ENCODE results near the gene ATP8A1.
"Not testable (repeated sequence)": the region's sequence is repeated elsewhere in the genome, so short reads cannot be mapped to it uniquely, and the experiment has no call there.

Gene ATP8A1

DNA sequence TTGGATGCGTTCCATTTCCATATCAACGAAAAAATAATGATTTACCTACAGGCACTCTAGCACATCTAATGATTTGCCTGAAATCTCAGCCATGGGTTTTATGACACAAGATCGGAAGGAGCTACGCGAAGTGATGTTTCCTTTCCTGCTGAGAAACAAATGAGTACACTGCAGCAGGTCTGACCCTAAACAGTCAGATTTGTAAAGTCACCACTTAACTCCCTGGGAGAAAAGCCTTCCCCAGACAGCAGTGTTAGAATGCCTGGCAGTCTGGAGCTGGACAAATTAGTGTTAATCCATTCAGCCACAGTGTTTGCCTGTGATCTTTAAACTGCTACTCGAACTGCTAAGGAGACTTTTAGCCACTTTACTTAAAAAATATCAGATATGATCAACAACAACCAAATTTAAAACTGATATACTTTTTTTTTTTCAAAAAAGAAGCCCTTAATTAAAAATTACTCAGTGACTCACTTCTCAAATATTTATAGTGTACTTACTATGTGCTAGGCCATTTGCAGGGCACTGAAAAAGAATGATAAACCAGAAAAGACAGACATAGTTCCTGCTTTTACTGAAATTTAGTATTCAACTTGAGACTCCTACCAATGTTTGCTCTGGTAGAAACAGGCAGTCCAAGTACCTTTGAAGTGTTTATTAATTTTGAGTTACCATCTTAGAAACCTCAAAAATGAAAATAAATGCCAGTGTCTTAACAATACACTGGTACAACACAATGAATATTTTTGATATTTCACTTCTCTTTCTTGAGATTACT, 155.1 kb downstream of the ATP8A1 start:
- no peak for DNase-seq (ENCODE audit: low spot score)

DNA sequence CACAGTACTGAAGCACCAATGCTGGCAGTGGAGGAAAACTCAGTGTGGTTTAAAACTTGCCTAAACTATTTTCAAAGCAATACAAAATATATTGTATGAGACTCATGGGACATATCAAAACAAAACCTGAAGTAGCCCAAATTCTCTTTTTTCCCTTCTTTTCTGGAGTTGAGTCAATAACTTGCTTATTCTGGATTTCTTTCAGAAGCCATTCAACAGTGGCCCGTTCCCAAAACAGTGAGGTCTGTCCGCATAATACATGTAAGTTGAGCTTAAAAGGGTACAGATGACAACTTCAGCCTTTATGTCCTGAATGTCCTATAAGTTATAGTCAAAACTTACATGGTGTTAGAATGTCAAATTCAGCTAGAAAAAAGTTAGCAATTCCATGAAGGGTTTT, 158.9 kb downstream of the ATP8A1 start:
- no peak for DNase-seq (ENCODE audit: low spot score)

GRCh38 chr4:42497142-42497910, 159.6 kb downstream of the ATP8A1 start:
- DNase-seq (ENCODE audit: low spot score), result no peak

DNA sequence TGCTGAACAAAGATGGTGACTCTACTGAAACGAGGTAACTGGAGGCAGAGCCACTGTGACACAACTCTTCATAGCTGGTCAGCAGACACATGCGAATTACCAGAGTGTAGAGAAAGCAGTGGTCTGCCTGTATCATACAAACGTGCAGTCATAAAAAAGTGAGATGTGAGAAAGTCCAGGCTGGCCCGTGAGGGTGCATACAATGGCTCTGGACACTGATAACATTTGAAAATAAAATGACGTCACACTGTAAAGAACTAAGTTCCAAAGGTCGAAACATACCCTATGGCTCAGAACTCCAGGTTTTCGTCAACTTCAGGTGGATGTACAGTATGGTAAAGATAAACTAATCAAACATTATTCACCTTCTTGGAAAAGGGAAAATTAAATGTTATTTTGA, 163.9 kb downstream of the ATP8A1 start:
- no peak for DNase-seq (ENCODE audit: low spot score)

GRCh38 chr4:42490015-42490414, 166.9 kb downstream of the ATP8A1 start:
- no peak for DNase-seq (ENCODE audit: low spot score)

GRCh38 chr4:42489095-42489494, 167.8 kb downstream of the ATP8A1 start:
- no peak for DNase-seq (ENCODE audit: low spot score)

DNA sequence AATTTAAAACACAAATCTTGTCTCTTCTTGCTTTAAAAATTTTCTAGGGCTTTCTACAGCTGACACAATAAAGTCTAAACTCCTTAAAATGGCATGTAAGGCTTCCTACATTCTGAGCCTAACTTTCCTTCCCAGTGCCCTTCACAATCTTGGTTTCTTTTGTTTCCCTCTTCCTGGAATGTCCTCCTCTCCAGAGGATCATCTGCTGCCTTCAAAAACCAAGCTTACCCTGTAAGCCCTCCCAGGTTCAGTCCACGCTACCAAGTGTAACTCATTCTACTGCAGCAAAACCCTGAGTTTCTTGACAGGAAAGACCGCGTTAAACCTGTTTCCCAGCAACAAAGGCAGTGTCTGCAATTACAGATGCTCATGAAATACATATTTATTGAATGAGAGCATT, 168.4 kb downstream of the ATP8A1 start:
- DNase-seq (ENCODE audit: low spot score), result no peak

DNA sequence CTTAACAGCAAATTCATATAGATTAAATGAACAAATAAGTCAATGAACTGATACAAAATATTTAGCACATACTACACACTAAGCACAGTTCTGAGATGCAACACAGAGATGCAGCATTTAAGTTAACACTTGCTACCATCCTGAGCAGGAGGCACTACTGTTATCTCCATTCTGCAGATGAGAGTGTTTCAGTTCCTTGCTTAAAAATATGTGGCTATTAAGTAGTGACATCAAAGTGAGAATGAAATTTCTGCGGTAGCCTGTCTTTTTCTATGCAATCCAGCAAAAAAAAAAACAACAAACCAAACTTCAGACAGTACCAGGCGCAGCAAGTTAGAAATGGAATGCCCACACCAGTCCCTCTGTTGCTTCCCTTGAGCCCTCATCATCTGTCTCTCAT, 168.8 kb downstream of the ATP8A1 start:
- DNase-seq (ENCODE audit: low spot score), result no peak

GRCh38 chr4:42487230-42487629, 169.7 kb downstream of the ATP8A1 start:
- DNase-seq (ENCODE audit: low spot score), result no peak

- not testable (repeated sequence) for DNase-seq (ENCODE audit: low spot score)
Observed at GRCh38 chr4:42486156-42486555, 170.7 kb downstream of the ATP8A1 start.

DNA sequence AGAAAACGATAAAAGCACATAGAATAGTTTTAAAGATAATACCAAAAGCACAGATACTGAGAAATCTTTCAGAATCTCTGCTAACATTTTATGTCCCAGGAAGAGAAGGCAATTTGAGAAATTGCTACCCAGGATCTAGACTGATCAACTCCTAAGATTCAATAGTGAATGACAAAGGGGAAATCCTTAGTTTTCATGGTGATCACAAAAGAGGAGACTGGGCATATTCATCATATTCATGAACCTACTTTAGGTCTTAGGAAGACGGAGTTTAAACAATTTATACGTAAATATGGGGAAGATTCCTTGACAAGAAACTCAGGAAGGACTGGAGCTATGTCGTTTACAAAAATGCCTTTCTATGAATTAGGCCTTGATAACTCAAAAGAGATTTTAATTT, 172.3 kb downstream of the ATP8A1 start:
- no peak for DNase-seq (ENCODE audit: low spot score)

DNA sequence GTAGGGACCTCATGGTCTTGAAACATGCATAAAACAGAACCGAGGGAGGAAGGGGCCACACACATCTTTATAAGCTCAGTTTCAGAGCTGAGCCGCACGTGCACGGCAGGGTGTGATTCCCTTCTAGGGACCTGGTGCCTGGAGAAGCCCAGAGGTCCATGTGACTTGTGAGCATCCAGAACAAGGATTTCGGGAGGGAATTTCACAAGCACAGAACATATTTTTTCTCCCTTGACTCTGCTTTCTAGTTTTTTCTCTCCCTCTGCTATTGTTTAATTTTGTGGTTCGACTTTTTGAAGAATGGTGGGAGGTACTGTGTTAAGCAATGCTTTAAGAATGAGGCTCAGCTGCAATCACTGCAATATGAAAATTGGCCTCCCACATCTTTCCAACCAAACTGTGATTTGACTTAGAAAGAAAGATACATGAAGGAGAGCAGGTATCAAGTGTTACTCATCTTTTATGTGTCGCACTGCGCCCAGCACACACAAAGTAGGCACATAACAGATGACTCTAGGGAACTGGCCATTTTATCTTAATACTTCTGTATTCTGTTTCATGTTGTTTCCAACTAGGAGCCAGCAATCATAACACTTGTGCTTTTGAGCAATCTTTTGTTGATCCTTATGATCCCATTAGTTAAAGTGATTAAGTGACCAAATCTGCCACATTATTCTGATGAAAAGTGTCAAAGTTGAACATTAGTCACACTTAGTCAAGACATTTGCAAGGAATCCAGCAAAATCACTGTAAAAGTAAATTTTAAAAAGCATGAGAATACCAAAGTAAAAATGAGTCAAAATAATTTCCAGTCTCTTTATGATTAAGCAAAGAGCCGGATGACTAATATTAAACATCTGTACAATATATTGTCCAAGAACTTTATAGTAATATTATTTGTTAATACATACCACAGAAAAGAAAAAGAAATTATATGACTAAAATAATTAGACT, 173.2 kb downstream of the ATP8A1 start:
- DNase-seq (ENCODE audit: low spot score), result no peak

GRCh38 chr4:42482516-42483327, 174.2 kb downstream of the ATP8A1 start:
- no peak for DNase-seq (ENCODE audit: low spot score)

- no peak for DNase-seq (ENCODE audit: low spot score)
Observed at GRCh38 chr4:42480717-42481116, 176.2 kb downstream of the ATP8A1 start.

DNA sequence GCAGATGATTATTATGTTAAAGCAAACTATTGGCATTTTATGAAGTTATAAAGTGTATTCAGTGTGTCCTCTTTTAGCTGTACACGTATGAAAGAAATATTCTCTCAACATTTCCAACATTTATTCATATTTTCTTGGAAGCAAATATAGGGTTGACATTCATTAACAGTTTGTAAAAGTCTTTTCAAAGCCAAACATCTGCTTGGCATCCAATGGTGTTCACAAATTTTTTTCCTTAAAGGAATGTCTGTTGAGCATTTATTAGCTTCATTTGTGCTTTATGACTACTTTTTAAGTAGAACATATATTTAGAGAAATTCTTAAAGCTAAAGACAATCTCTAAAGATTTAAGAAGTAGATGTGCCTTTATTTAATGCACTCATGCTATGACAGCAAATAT, 176.6 kb downstream of the ATP8A1 start:
- DNase-seq (ENCODE audit: low spot score), result no peak

DNA sequence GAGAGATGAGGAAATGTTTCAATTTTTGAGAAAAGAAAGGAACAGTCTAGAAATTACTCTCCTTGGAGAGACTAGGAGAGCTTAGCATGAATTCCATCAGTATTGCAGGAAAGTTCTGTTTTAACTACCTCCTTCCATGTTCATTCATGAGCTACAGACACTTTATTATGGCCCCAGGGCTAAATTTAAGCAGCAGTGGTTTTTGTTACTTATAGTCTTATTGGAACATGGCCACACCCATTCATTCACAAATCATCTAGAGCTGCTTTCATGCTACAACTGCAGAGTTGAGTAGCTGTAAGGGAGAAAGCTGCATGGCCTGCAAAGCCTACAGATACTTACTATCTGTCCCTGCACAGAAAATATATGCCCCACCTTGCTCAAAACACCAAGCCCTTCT, 178.0 kb downstream of the ATP8A1 start:
- no peak for DNase-seq (ENCODE audit: low spot score)

DNA sequence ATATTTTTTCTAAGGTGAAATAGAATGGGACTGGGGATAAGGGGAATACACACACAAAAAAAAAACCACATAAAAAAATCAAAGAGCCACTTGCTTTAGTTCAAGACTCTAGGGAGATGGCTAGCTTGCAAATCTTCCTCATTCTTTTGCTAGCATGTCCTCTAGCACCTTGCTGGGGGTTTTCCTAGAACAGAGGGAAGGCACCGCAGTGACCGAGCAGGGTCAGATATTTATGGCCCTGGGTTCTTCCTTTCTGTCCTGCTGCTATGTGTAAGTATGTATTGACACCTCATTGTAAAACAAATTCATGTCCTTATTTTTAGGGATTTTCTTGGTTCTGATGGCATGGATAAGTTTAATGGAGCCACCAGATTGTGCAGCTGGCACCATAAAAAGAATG, 178.4 kb downstream of the ATP8A1 start:
- no peak for DNase-seq (ENCODE audit: low spot score)

- DNase-seq (ENCODE audit: low spot score), result no peak
Observed at GRCh38 chr4:42474406-42474805, 182.5 kb downstream of the ATP8A1 start.

GRCh38 chr4:42473071-42473684, 183.7 kb downstream of the ATP8A1 start:
- no peak for DNase-seq (ENCODE audit: low spot score)

GRCh38 chr4:42471896-42472295, 185.0 kb downstream of the ATP8A1 start:
- DNase-seq (ENCODE audit: low spot score), result no peak

- DNase-seq (ENCODE audit: low spot score), result no peak
Observed at GRCh38 chr4:42470023-42470422, 186.9 kb downstream of the ATP8A1 start.

Measured in SW480 (cell line).